Nephron progenitor cell (in vitro differentiated cells): ENCODE measurements around the gene ABCG4.

Experiments used
- DNase-seq: peaks from one replicate; pipeline ENCODE4 v3.0.0; 2021
- H3K27ac Mint-ChIP-seq: 2 replicates; pipeline ENCODE4 v1.8.0; 2021; ENCODE audit warnings: mild to moderate bottlenecking, moderate library complexity, mixed read lengths
- H3K27me3 Mint-ChIP-seq: 2 replicates; pipeline ENCODE4 v1.8.0; 2021; ENCODE audit warnings: mild to moderate bottlenecking, low read depth, mixed read lengths; ENCODE audit not compliant: poor library complexity
- H3K36me3 Mint-ChIP-seq: 2 replicates; pipeline ENCODE4 v1.8.0; 2021; ENCODE audit warnings: low read depth, mixed read lengths
- H3K4me1 Mint-ChIP-seq: 2 replicates; pipeline ENCODE4 v1.8.0; 2021; ENCODE audit warnings: mixed read lengths
- H3K4me3 Mint-ChIP-seq: 2 replicates; pipeline ENCODE4 v1.8.0; 2021; ENCODE audit warnings: mild to moderate bottlenecking, moderate library complexity, mixed read lengths
- H3K9me3 Mint-ChIP-seq: 2 replicates; pipeline ENCODE4 v1.8.0; 2021; ENCODE audit warnings: mild to moderate bottlenecking, moderate library complexity, mixed read lengths
- TF ChIP-seq, protein P1 (sequence below): fragments of 200-600 bp; sonication (generic); IDR thresholded peaks from 2 replicates; pipeline ENCODE4 v1.5.0; 2021; ENCODE audit warnings: antibody characterized with exemption

ABCG4 gene

DNA sequence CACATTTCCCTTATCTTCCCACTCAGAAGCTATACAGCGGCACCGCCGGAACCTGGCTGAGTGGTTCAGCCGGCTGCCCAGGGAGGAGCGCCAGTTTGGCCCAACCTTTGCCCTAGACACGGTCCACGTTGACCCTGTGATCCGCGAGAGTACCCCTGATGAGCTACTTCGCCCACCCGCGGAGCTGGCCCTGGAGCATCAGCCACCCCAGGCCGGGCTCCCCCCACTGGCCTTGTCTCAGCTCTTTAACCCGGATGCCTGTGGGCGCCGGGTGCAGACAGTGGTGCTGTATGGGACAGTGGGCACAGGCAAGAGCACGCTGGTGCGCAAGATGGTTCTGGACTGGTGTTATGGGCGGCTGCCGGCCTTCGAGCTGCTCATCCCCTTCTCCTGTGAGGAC lies 24.6 kb downstream of the ABCG4 start:
- H3K4me3 Mint-ChIP-seq: no peak overlapping the region
- DNase-seq: no peak
- H3K27me3 Mint-ChIP-seq: no peaks in the 10 kb centered on the region
- TF ChIP-seq, protein P1, sequence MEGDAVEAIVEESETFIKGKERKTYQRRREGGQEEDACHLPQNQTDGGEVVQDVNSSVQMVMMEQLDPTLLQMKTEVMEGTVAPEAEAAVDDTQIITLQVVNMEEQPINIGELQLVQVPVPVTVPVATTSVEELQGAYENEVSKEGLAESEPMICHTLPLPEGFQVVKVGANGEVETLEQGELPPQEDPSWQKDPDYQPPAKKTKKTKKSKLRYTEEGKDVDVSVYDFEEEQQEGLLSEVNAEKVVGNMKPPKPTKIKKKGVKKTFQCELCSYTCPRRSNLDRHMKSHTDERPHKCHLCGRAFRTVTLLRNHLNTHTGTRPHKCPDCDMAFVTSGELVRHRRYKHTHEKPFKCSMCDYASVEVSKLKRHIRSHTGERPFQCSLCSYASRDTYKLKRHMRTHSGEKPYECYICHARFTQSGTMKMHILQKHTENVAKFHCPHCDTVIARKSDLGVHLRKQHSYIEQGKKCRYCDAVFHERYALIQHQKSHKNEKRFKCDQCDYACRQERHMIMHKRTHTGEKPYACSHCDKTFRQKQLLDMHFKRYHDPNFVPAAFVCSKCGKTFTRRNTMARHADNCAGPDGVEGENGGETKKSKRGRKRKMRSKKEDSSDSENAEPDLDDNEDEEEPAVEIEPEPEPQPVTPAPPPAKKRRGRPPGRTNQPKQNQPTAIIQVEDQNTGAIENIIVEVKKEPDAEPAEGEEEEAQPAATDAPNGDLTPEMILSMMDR: no peak
- H3K36me3 Mint-ChIP-seq: peaks cover 7% of the 10 kb centered on the region
- H3K27ac Mint-ChIP-seq: no peak overlapping the region
- peaks cover 40% of the 10 kb centered on the region for H3K4me1 Mint-ChIP-seq
- H3K9me3 Mint-ChIP-seq: no peaks in the 10 kb centered on the region

DNA sequence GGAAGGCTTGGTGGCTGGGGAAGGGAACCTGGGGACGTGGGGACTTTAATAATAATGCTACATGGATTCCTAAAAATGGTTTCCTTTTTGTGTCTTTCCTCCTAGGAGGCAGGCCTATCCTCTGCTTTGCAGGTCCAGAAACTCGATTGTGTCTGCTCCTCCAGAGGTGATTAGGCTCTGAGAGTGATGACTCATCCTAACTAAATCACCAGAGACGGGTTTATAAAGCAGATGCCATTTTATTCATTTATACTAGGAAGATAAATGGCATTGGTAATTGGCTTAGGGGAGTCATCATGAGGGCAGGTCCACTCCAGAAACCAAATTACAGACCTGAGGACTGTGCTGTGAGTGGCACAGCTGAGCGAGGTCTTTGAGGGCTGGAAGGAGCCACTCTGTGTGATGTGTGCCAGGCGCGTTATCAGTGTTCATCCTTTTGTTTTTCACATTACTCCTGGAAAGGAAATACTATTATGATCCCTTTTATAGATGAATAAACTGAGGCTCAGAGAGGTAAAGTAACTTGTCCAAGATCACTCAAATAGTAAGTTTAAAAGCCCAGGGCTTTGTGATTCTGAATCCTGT lies 26.7 kb downstream of the ABCG4 start:
- no peak for DNase-seq

DNA sequence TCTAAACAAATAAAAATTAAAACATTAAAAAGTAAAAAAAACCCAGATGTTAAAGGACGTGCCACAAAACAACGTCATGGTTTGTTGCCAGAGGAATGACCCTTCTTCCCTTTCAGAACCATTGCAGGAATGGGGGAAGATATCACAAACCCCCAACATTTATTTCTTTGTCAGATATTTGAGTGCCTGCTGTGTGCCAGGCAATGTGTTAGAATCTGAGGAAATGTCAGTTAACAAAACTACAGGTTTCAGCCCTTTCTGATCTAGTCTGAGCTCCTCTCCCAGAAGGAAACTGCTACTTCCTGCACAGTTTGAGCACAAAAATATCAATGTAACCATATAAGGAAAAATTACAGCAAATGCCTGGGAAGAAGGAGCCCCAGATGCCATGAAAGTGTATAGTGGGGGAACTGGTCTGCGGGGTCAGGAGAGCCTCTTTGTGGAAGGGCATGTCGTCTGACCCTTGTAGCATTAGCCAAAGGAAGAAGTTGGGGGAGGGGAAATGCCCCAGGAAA lies 29.4 kb downstream of the ABCG4 start:
- H3K36me3 Mint-ChIP-seq: peaks cover 20% of the 10 kb centered on the region
- H3K9me3 Mint-ChIP-seq: no peaks in the 10 kb centered on the region
- H3K27me3 Mint-ChIP-seq: no peaks in the 10 kb centered on the region
- TF ChIP-seq, protein P1: no peak
- H3K27ac Mint-ChIP-seq: peak overlapping the region; percentile 65
- peaks cover 17% of the 10 kb centered on the region for H3K4me1 Mint-ChIP-seq
- H3K4me3 Mint-ChIP-seq: no peak overlapping the region
- DNase-seq: no peak

More for the DNA sequence above, 26.7 kb downstream of the ABCG4 start:
- Mint-ChIP-seq H3K36me3 (peaks cover 16% of the 10 kb centered on the region), H3K27ac (peak overlapping the region; percentile 87), H3K27me3 (no peaks in the 10 kb centered on the region), H3K4me1 (peaks cover 26% of the 10 kb centered on the region), H3K9me3 (no peaks in the 10 kb centered on the region), H3K4me3 (no peak overlapping the region)
- TF ChIP-seq, protein P1: no peak

DNA sequence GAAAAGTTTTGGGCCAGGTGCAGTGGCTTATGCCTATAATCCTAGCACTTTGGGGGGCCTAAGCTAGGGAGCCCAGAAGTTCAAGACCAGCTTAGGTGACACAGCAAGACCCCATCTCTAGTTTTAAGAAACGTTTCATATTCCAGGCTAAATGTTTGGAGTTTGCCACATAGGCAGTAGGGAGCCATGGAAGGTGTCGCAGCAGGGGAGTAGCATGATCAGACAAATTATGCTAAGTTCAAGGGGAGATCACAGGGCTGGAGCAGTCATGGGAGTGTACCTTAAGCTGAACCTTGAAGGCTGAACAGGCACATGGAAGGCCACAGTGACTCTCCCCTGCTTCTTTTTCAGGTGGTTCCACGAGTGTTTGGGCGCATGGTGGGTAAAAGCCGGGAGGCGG lies 30.5 kb downstream of the ABCG4 start:
- DNase-seq: no peak
- H3K4me3 Mint-ChIP-seq: no peak overlapping the region
- no peak overlapping the region for H3K27ac Mint-ChIP-seq
- H3K36me3 Mint-ChIP-seq: peaks cover 27% of the 10 kb centered on the region
- H3K4me1 Mint-ChIP-seq: peaks cover 17% of the 10 kb centered on the region
- TF ChIP-seq, protein P1: no peak
- H3K27me3 Mint-ChIP-seq: peaks cover under 1% of the 10 kb centered on the region
- H3K9me3 Mint-ChIP-seq: no peaks in the 10 kb centered on the region

DNA sequence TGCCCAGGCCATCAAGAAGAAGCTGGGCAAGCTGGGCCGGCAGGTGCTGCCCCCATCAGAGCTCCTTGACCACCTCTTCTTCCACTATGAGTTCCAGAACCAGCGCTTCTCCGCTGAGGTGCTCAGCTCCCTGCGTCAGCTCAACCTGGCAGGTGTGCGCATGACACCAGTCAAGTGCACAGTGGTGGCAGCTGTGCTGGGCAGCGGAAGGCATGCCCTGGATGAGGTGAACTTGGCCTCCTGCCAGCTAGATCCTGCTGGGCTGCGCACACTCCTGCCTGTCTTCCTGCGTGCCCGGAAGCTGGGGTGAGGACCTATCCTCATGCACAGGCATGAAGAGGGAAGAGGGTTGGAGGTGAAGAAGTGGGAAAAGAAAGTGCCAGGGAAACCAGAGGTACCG lies 31.1 kb downstream of the ABCG4 start:
- no peak for DNase-seq
- Mint-ChIP-seq H3K27me3 (peaks cover 5% of the 10 kb centered on the region), H3K36me3 (peaks cover 29% of the 10 kb centered on the region), H3K9me3 (no peaks in the 10 kb centered on the region), H3K4me3 (no peak overlapping the region), H3K27ac (no peak overlapping the region), H3K4me1 (peaks cover 17% of the 10 kb centered on the region)
- TF ChIP-seq, protein P1: no peak
